Keratinocyte (primary cell): ENCODE data around the gene FABP1.

ENCODE experiments used
- CTCF ChIP-seq, 3 experiments: IDR thresholded peaks in 1 of 3; conservative IDR thresholded peaks in 1 of 3; optimal IDR thresholded peaks in 1 of 3; 2 replicates in 2 of 3; 3 replicates in 1 of 3; pipeline versions ENCODE3 to v1.5.1; 2011; ENCODE audit warnings: low read length in 3 of 3, mild to moderate bottlenecking in 3 of 3, moderate library complexity in 2 of 3, control low read depth in 1 of 3, inconsistent platforms in 1 of 3; ENCODE audit not compliant: insufficient read depth in 2 of 3; ENCODE audit errors: extremely low read depth in 1 of 3
- EZH2 ChIP-seq: IDR thresholded peaks from one replicate; pipeline ENCODE4 v1.6.1; 2012; ENCODE audit warnings: inconsistent platforms, mild to moderate bottlenecking, low read length, moderate library complexity

- TF ChIP-seq CTCF (optimal IDR thresholded peaks at IDR 0.05 in 1 of 3, IDR thresholded peaks at IDR 0.05 in 1 of 3, conservative IDR thresholded peaks at IDR 0.05 in 1 of 3; ENCODE audit: extremely low read depth in 1 of 3, insufficient read depth in 2 of 3, low read length in 3 of 3) (no peak), EZH2 (no peak)
These were observed 3.6 kb downstream of the FABP1 start for GRCh38 chr2:88123975-88124917.
